A673 (cell line): ENCODE measurements around the gene PNMA1. TPM values are rescaled to one million over a fixed set of nuclear protein-coding genes. Genes with fewer than 3 reads are reported as not detected.

Source experiments
- BruUV-seq: library from RNA; stranded (reverse); fragments of 400-500 nt; replicated peaks from 2 replicates; lab custom pipeline; 2021; lab: Mats Ljungman, UMichigan
- CTCF ChIA-PET: fragments of 300-600 bp; sonication (Branson Sonifier 250); formaldehyde crosslinking; loops from one replicate; lab custom pipeline; 2022; ENCODE audit warnings: antibody characterized with exemption; lab: Charles Lee
- POLR2A ChIA-PET: fragments of 300-600 bp; sonication (Branson Sonifier 250); formaldehyde crosslinking; loops from one replicate; lab custom pipeline; 2022; ENCODE audit warnings: antibody characterized with exemption; ENCODE audit not compliant: low non-redundant PET; lab: Charles Lee
- DNase-seq: peaks from one replicate; pipeline ENCODE4 v3.0.0-alpha.2; 2015; ENCODE audit warnings: low spot score
- H3K27ac ChIP-seq: fragments of 200-600 bp; sonication (generic); 2 replicates; pipeline ENCODE4 v1.5.1; 2016; ENCODE audit warnings: mixed run types, low read depth, mild to moderate bottlenecking, mixed read lengths, antibody characterized with exemption, low read length; ENCODE audit not compliant: poor library complexity, severe bottlenecking
- H3K27me3 ChIP-seq: fragments of 200-600 bp; sonication (generic); replicated peaks from 2 replicates; pipeline ENCODE4 v1.6.1; 2017; ENCODE audit warnings: mixed run types, low read depth, mild to moderate bottlenecking, mixed read lengths, antibody characterized with exemption, low read length; ENCODE audit not compliant: insufficient read depth, poor library complexity
- H3K36me3 ChIP-seq: fragments of 200-600 bp; sonication (generic); 2 replicates; pipeline ENCODE4 v1.6.1; 2016; ENCODE audit warnings: mixed run types, mild to moderate bottlenecking, mixed read lengths, antibody characterized with exemption, low read length; ENCODE audit not compliant: insufficient read depth, poor library complexity, severe bottlenecking
- H3K4me1 ChIP-seq: fragments of 200-600 bp; sonication (generic); 2 replicates; pipeline ENCODE4 v1.6.1; 2017; ENCODE audit warnings: mixed run types, mild to moderate bottlenecking, mixed read lengths, antibody characterized with exemption, low read length; ENCODE audit not compliant: insufficient read depth, poor library complexity, severe bottlenecking
- H3K4me3 ChIP-seq: fragments of 200-600 bp; sonication (generic); 2 replicates; pipeline ENCODE4 v1.5.1; 2016; ENCODE audit warnings: low read depth, mixed run types, mild to moderate bottlenecking, mixed read lengths, low read length; ENCODE audit not compliant: poor library complexity, severe bottlenecking
- H3K9me3 ChIP-seq: fragments of 200-600 bp; sonication (generic); 2 replicates; pipeline ENCODE4 v1.6.1; 2016; ENCODE audit warnings: mixed run types, low read depth, mild to moderate bottlenecking, mixed read lengths, antibody characterized with exemption, low read length; ENCODE audit not compliant: poor library complexity, severe bottlenecking
- EZH2 ChIP-seq: fragments of 200-600 bp; sonication (generic); IDR thresholded peaks from 2 replicates; pipeline ENCODE4 v1.6.1; 2017; ENCODE audit warnings: borderline replicate concordance, low read depth, mild to moderate bottlenecking, mixed read lengths, antibody characterized with exemption, low read length; ENCODE audit not compliant: poor library complexity, severe bottlenecking
- intact Hi-C: fragments of 100-400 bp; cut with micrococcal nuclease; formaldehyde crosslinking; loops from one replicate; pipeline ENCODE4 v1.10.0; 2022; ENCODE audit not compliant: unreplicated experiment
- total RNA-seq: library from RNA; stranded (reverse); gene quantifications from 2 replicates; pipeline ENCODE4 v1.2.3, GENCODE V29; 2021
- TF ChIP-seq, protein P1 (sequence below): fragments of 300-800, 200-600 bp; sonication (generic); conservative IDR thresholded peaks from 2 replicates; pipeline ENCODE4 v1.5.1; 2017; ENCODE audit warnings: low read depth, mild to moderate bottlenecking, antibody characterized with exemption, low read length, moderate library complexity, mixed read lengths

PNMA1 gene
- total RNA-seq, 1 experiment from 2014 or later = 51.4 TPM

DNA sequence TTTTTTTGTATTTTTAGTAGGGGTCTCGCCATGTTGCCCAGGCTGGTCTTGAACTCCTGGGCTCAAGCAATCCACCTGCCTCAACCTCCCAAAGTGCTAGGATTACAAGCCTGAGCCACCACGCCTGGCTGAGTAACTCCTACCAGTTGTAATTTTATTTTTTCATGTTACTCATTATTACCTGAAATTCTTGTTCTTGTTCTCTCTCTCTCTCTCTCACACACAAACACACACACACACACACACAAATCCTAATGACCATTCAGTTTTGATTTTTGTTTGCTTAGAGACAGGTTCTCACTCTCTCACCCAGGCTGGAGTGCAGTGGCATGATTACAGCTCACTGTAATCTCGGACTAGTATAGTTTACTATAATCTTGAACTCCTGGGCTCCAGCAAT lies 39.2 kb downstream of the PNMA1 start:
- H3K9me3 ChIP-seq = no peaks in the 10 kb centered on the region
- H3K36me3 ChIP-seq = no peaks in the 10 kb centered on the region
- no peak overlapping the region for H3K27ac ChIP-seq
- POLR2A ChIA-PET = no interaction called here
- TF ChIP-seq, protein P1, sequence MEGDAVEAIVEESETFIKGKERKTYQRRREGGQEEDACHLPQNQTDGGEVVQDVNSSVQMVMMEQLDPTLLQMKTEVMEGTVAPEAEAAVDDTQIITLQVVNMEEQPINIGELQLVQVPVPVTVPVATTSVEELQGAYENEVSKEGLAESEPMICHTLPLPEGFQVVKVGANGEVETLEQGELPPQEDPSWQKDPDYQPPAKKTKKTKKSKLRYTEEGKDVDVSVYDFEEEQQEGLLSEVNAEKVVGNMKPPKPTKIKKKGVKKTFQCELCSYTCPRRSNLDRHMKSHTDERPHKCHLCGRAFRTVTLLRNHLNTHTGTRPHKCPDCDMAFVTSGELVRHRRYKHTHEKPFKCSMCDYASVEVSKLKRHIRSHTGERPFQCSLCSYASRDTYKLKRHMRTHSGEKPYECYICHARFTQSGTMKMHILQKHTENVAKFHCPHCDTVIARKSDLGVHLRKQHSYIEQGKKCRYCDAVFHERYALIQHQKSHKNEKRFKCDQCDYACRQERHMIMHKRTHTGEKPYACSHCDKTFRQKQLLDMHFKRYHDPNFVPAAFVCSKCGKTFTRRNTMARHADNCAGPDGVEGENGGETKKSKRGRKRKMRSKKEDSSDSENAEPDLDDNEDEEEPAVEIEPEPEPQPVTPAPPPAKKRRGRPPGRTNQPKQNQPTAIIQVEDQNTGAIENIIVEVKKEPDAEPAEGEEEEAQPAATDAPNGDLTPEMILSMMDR = no peak
- no peak for TF ChIP-seq EZH2
- CTCF ChIA-PET = no interaction called here
- BruUV-seq = no TSS peak
- no peak for DNase-seq
- peaks cover 5% of the 10 kb centered on the region for H3K4me1 ChIP-seq
- no peak overlapping the region for H3K4me3 ChIP-seq
- intact Hi-C loops = no loop called here
- no peaks in the 10 kb centered on the region for H3K27me3 ChIP-seq

DNA sequence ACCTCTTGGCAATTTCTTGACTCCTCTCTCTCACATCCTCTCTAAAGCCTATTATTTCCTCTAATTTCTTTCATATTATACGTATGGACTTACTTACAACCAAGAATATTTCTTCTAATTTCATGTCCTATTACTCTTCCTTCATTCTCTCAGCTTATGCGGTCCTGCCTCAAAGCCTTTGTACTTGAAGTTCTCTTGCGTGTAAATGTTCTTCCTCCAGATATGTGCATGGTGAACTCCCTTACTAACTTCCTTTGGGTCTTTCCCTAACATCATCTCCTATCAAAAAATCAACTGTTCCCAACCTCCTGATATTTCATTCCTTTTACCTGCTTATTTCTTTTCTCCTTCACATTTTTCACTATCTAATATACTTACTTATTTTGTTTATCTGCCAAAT lies 46.3 kb downstream of the PNMA1 start:
- Histone ChIP-seq H3K27ac (no peak overlapping the region), H3K9me3 (no peaks in the 10 kb centered on the region), H3K27me3 (no peaks in the 10 kb centered on the region), H3K4me1 (peaks cover 8% of the 10 kb centered on the region), H3K36me3 (no peaks in the 10 kb centered on the region), H3K4me3 (no peak overlapping the region)
- intact Hi-C loops = no loop called here
- no peak for DNase-seq
- TF ChIP-seq, protein P1 = no peak
- TF ChIP-seq EZH2 = no peak
- POLR2A ChIA-PET = no interaction called here
- BruUV-seq = no TSS peak
- CTCF ChIA-PET = no interaction called here

- Histone ChIP-seq H3K36me3 (no peaks in the 10 kb centered on the region), H3K4me3 (no peak overlapping the region), H3K27me3 (no peaks in the 10 kb centered on the region), H3K4me1 (peaks cover 8% of the 10 kb centered on the region), H3K9me3 (no peaks in the 10 kb centered on the region), H3K27ac (no peak overlapping the region)
- TF ChIP-seq EZH2 = no peak
- TF ChIP-seq, protein P1 = no peak
- no peak for DNase-seq
- intact Hi-C loops = no loop called here
- CTCF ChIA-PET = no interaction called here
- no TSS peak for BruUV-seq
- POLR2A ChIA-PET = no interaction called here
Observed at GRCh38 chr14:73666583-73666982, 47.6 kb downstream of the PNMA1 start.
